OCI-LY3 (cell line): ENCODE measurements around the gene EYA4.

ENCODE experiments used
- CTCF ChIP-seq: fragments of 200-600, 300-600 bp; sonication (generic); IDR thresholded peaks from 2 replicates; pipeline ENCODE4 v1.5.1; 2014; ENCODE audit warnings: antibody characterized with exemption, low read length, low read depth
- EZH2phosphoT487 ChIP-seq: fragments of 200-600 bp; shearing (Covaris generic); IDR thresholded peaks from 2 replicates; pipeline ENCODE4 v1.6.1; 2018; ENCODE audit warnings: antibody characterized with exemption, mixed run types, low read depth

GRCh38 chr6:133326584-133326983 is 85.4 kb downstream of the EYA4 start:
- no peak for TF ChIP-seq CTCF
- TF ChIP-seq EZH2phosphoT487: no peak
